ENCODE results near the gene S100A6. TPM values are rescaled to one million over a fixed set of nuclear protein-coding genes. Genes with fewer than 3 reads are reported as not detected.

Gene S100A6
- total RNA-seq, 1 donor from 2014 or later: 562 TPM

DNA sequence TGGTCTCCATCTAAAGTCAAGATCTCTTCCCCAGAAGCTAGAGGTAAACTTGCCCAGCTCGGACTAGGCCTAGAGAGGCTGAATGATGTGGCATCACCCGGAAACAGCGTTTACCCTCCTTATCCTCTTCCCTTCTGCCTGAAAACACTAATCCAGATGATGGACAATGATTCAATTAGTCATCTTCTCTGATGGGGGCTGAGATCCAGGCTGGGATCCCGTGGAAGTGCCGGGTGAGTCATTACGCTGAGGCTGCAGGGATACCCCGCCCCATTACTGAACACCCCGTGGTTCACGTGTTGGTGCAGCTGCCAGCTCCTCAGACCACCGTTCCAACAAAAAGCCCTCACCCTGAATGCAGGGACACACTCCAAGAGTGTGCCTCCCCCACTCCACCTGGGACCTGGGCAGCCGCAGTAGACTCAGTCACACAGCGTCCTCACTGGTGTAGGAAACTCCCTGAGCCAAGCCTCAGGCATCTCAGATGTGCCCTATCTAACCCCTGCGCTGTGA is 2.0 kb downstream of the S100A6 start:
- TF ChIP-seq POLR2AphosphoS5 (IDR thresholded peaks at IDR 0.05; ENCODE audit: insufficient read depth in 1 of 2, low read depth in 1 of 2) (peak; percentile 10 to 65), POLR2A (IDR thresholded peaks at IDR 0.05) (no peak)
- TF ChIP-seq, protein P1, sequence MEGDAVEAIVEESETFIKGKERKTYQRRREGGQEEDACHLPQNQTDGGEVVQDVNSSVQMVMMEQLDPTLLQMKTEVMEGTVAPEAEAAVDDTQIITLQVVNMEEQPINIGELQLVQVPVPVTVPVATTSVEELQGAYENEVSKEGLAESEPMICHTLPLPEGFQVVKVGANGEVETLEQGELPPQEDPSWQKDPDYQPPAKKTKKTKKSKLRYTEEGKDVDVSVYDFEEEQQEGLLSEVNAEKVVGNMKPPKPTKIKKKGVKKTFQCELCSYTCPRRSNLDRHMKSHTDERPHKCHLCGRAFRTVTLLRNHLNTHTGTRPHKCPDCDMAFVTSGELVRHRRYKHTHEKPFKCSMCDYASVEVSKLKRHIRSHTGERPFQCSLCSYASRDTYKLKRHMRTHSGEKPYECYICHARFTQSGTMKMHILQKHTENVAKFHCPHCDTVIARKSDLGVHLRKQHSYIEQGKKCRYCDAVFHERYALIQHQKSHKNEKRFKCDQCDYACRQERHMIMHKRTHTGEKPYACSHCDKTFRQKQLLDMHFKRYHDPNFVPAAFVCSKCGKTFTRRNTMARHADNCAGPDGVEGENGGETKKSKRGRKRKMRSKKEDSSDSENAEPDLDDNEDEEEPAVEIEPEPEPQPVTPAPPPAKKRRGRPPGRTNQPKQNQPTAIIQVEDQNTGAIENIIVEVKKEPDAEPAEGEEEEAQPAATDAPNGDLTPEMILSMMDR (IDR thresholded peaks at IDR 0.05): no peak
- H3K36me3 ChIP-seq: peaks cover 0 to 4% of the 10 kb centered on the region in 2 donors
- intact Hi-C loops (cut with DNase I): loop anchor here (1.0 to 5.0 kb wide), 2 partner anchors 35 to 94 kb away; partner anchors contain the start of genes S100A1 and S100A13
- H3K9me3 ChIP-seq: no peaks in the 10 kb centered on the region
- peak overlapping the region; percentile 100 for H3K27ac ChIP-seq
- H3K4me1 ChIP-seq: peaks cover 67% of the 10 kb centered on the region
- peak overlapping the region; percentile 96 to 99 for H3K4me3 ChIP-seq
- DNase-seq (ENCODE audit: extremely low spot score in 2 of 2): peak in 1 of 2 donors; percentile 96
- no peaks in the 10 kb centered on the region for H3K27me3 ChIP-seq

DNA sequence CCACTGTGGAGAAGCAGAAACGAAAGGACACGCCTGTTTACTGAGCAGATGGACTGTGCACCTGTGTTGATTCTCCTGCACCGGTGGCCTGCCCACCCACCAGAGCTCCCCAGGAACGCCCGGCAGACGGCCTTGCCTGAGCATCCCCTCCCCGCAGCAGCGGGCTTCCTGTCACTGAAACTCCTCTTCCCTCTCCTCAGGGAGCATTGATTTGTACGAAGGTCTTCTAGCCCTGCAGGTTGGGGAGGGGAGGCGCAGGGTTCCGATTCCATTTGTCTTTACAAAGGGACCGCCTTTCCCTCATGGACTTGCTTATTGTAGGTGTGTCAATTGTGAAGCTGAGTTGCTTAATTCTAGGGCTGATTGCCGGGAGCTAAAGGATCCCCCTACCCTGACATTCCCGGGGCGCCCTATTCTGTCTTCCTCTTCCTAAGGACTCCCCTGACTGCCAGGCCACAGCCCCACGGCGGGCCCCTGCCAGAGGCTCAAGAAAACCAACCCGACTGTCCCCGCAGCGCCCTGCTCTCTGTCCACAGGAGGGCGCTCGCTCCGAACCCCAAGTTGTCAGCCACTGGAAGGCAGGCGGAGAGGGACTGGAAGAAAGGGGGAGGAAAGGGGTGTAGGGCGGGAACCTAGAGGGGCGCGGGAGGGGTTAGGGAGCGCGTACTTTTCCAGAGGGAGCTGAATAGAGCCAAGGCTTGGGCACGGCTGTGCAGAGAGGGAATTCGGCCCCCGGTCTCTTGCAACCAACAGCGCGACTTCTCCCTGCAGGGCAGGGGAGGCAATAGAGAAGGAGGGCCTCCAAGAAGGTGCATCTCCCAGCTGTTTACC is 2.8 kb downstream of the S100A6 start:
- H3K36me3 ChIP-seq: peaks cover 0 to 4% of the 10 kb centered on the region in 2 donors
- peak overlapping the region; percentile 96 to 99 for H3K4me3 ChIP-seq
- intact Hi-C loops (cut with DNase I): loop anchor here (1.0 to 5.0 kb wide), 2 partner anchors 35 to 94 kb away; partner anchors contain the start of genes S100A1 and S100A13
- H3K27me3 ChIP-seq: no peaks in the 10 kb centered on the region
- H3K9me3 ChIP-seq: no peaks in the 10 kb centered on the region
- H3K4me1 ChIP-seq: peaks cover 61% of the 10 kb centered on the region
- H3K27ac ChIP-seq: peak overlapping the region; percentile 100
- TF ChIP-seq, protein P1 (IDR thresholded peaks at IDR 0.05): peak; percentile 85 to 96 (median 92)
- peak; percentile 71 to 83 for TF ChIP-seq POLR2AphosphoS5 (IDR thresholded peaks at IDR 0.05; ENCODE audit: insufficient read depth in 1 of 2, low read depth in 1 of 2)
- TF ChIP-seq POLR2A (IDR thresholded peaks at IDR 0.05): peak in 1 of 2 donors; percentile 37
- peak in 1 of 2 donors; percentile 96 for DNase-seq (ENCODE audit: extremely low spot score in 2 of 2)

DNA sequence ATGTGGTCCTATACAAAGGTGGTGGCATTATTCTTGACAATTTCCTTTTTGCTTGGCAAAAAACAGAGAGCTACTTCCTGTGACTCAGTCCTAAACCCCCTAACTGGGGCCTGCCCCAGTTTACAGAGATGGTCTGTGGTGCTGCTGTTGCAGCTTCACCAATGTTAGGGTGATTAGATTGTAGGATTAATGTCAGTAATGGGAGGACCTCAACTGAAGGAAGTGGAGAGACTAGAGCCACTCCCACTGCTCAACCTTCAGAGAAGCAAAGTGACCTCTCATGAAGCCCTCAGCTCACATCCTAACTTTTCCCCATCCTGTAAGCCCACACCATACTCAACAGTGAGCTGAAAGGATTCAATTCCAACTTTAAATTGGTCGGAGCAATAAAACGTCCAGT is 3.6 kb downstream of the S100A6 start:
- no peak overlapping the region for H3K4me3 ChIP-seq
- no peaks in the 10 kb centered on the region for H3K27me3 ChIP-seq
- H3K9me3 ChIP-seq: no peaks in the 10 kb centered on the region
- peaks cover 0 to 4% of the 10 kb centered on the region in 2 donors for H3K36me3 ChIP-seq
- H3K4me1 ChIP-seq: peaks cover 61% of the 10 kb centered on the region
- peak overlapping the region; percentile 100 for H3K27ac ChIP-seq
- intact Hi-C loops (cut with DNase I): loop anchor here (5.0 kb wide), 1 partner anchor 95 kb away; the partner anchor contains the start of genes S100A1 and S100A13
- TF ChIP-seq, protein P1 (IDR thresholded peaks at IDR 0.05): no peak
- TF ChIP-seq POLR2A (IDR thresholded peaks at IDR 0.05): no peak
- DNase-seq (ENCODE audit: extremely low spot score in 2 of 2): no peak

DNA sequence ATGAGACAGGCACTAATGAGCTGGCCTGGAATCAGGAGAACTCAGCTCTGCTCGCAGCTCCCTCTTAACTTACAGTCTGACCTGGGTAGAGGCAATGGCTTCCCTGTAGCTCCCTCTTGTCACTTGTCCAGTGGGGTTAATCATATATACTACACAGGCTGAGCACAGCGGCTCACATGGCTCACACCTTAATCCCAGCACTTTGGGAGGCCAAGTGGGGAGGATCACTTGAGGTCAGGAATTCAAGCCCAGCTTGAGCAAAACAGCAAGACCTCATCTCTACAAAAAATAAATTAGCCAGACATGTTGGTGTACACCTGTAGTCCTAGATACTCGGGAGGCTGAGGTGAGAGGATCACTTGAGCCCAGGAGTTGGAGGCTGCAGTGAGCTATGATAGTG is 4.2 kb downstream of the S100A6 start:
- H3K27ac ChIP-seq: peak overlapping the region; percentile 100
- H3K27me3 ChIP-seq: no peaks in the 10 kb centered on the region
- TF ChIP-seq POLR2A (IDR thresholded peaks at IDR 0.05) (no peak), POLR2AphosphoS5 (IDR thresholded peaks at IDR 0.05; ENCODE audit: insufficient read depth in 1 of 2, low read depth in 1 of 2) (no peak)
- TF ChIP-seq, protein P1 (IDR thresholded peaks at IDR 0.05): no peak
- no peaks in the 10 kb centered on the region for H3K9me3 ChIP-seq
- H3K36me3 ChIP-seq: peaks cover 0 to 4% of the 10 kb centered on the region in 2 donors
- no peak overlapping the region for H3K4me3 ChIP-seq
- peaks cover 58% of the 10 kb centered on the region for H3K4me1 ChIP-seq
- intact Hi-C loops (cut with DNase I): loop anchor here (5.0 kb wide), 1 partner anchor 96 kb away; the partner anchor contains the start of genes S100A1 and S100A13
- DNase-seq (ENCODE audit: extremely low spot score in 2 of 2): no peak
